SK-N-SH (cell line): Measurements from ENCODE around the gene SFMBT2.

ENCODE experiments used
- CHD2 ChIP-seq: fragments of 150-350 bp; IDR thresholded peaks from 2 replicates; pipeline ENCODE4 v1.6.1; 2018; ENCODE audit warnings: low read length; ENCODE audit not compliant: partially characterized antibody
- CTCF ChIP-seq: fragments of 200-600 bp; sonication (generic); IDR thresholded peaks from 2 replicates; pipeline ENCODE4 v1.6.1; 2017; ENCODE audit warnings: antibody characterized with exemption, mild to moderate bottlenecking, moderate library complexity
- FOXM1 ChIP-seq: IDR thresholded peaks from 2 replicates; pipeline ENCODE4 v1.4.0; 2012; ENCODE audit warnings: low read depth, mild to moderate bottlenecking
- GABPA ChIP-seq: IDR thresholded peaks from 2 replicates; pipeline ENCODE4 v1.4.0; 2012; ENCODE audit warnings: low read depth, mild to moderate bottlenecking
- IRF3 ChIP-seq: fragments of 150-350 bp; IDR thresholded peaks from 2 replicates; pipeline ENCODE4 v1.6.1; 2016; ENCODE audit warnings: mild to moderate bottlenecking, low read depth, low read length
- MXI1 ChIP-seq: IDR thresholded peaks from 2 replicates; pipeline ENCODE4 v1.6.1; 2012; ENCODE audit warnings: mild to moderate bottlenecking, low read depth, low read length, improper control_type of control experiment
- POLR2AphosphoS5 ChIP-seq: IDR thresholded peaks from 2 replicates; pipeline ENCODE4 v1.6.1; 2012; ENCODE audit warnings: low read depth, low read length
- USF1 ChIP-seq: IDR thresholded peaks from 2 replicates; pipeline ENCODE4 v1.4.0; 2012; ENCODE audit warnings: low read depth, borderline replicate concordance

- TF ChIP-seq POLR2AphosphoS5 (no peak), CHD2 (no peak), CTCF (no peak), MXI1 (no peak), IRF3 (no peak), USF1 (no peak), FOXM1 (no peak), GABPA (no peak)
Observed at GRCh38 chr10:7189909-7190308, 220.9 kb downstream of the SFMBT2 start.
